PC-3 (cell line): ENCODE data around the gene UMAD1. TPM values are rescaled to one million over a fixed set of nuclear protein-coding genes. Genes with fewer than 3 reads are reported as not detected.

Source experiments
- ATAC-seq: fragments of 200-7000 bp; cut with Tn5 transposase; 2 replicates; pipeline ENCODE4 v1.9.1; 2020; ENCODE audit warnings: mild to moderate bottlenecking, moderate library complexity
- BruUV-seq: library from RNA; stranded (reverse); fragments of 400-500 nt; replicated peaks from 2 replicates; lab custom pipeline; 2021; lab: Mats Ljungman, UMichigan
- CTCF ChIA-PET: fragments of 300-600 bp; sonication (Branson Sonifier 250); formaldehyde crosslinking; loops from one replicate; lab custom pipeline; 2022; ENCODE audit warnings: antibody characterized with exemption; lab: Charles Lee
- POLR2A ChIA-PET: fragments of 300-600 bp; sonication (Branson Sonifier 250); formaldehyde crosslinking; loops from one replicate; lab custom pipeline; 2022; ENCODE audit warnings: antibody characterized with exemption; ENCODE audit not compliant: unreplicated experiment; lab: Charles Lee
- DNase-seq: peaks from one replicate; pipeline ENCODE4 v3.0.0-alpha.2; 2015
- H2AFZ ChIP-seq: fragments of 300-600 bp; sonication (generic); 2 replicates; pipeline ENCODE4 v1.6.0; 2016; ENCODE audit warnings: antibody characterized with exemption, low read length
- H3F3A ChIP-seq: fragments of 300-600 bp; sonication (generic); one replicate; pipeline ENCODE4 v1.6.0; 2017; ENCODE audit warnings: antibody characterized with exemption, low read length, control low read depth, mild to moderate bottlenecking; ENCODE audit not compliant: unreplicated experiment
- H3K27ac ChIP-seq: fragments of 300-600 bp; sonication (generic); 2 replicates; pipeline ENCODE4 v1.5.1; 2016; ENCODE audit warnings: mild to moderate bottlenecking, low read length
- H3K27me3 ChIP-seq: fragments of 300-600 bp; sonication (generic); 2 replicates; pipeline ENCODE4 v1.6.1; 2016; ENCODE audit warnings: low read length, mixed read lengths
- H3K36me3 ChIP-seq: fragments of 300-600 bp; sonication (generic); 2 replicates; pipeline ENCODE4 v1.6.1; 2016; ENCODE audit warnings: low read depth, mixed run types, low read length, mixed read lengths
- H3K4me1 ChIP-seq: fragments of 300-600 bp; sonication (generic); 2 replicates; pipeline ENCODE4 v1.5.1; 2016; ENCODE audit warnings: low read length; ENCODE audit not compliant: insufficient read depth
- H3K4me2 ChIP-seq: fragments of 300-600 bp; sonication (generic); 2 replicates; pipeline ENCODE4 v1.6.0; 2016; ENCODE audit warnings: low read length
- H3K4me3 ChIP-seq: fragments of 300-600 bp; sonication (generic); 2 replicates; pipeline ENCODE4 v1.5.1; 2016; ENCODE audit warnings: mild to moderate bottlenecking, low read length, mixed read lengths
- H3K79me2 ChIP-seq: fragments of 300-600 bp; sonication (generic); 2 replicates; pipeline ENCODE4 v1.6.1; 2017; ENCODE audit warnings: low read length, mixed read lengths
- H3K9ac ChIP-seq: fragments of 300-600 bp; sonication (generic); 2 replicates; pipeline ENCODE4 v1.6.0; 2016; ENCODE audit warnings: mild to moderate bottlenecking, low read length
- H3K9me2 ChIP-seq: fragments of 300-600 bp; sonication (generic); replicated peaks from 2 replicates; pipeline ENCODE4 v1.6.1; 2016; ENCODE audit warnings: mixed run types, low read length, mixed read lengths
- H3K9me3 ChIP-seq: fragments of 300-600 bp; sonication (generic); 2 replicates; pipeline ENCODE4 v1.6.1; 2016; ENCODE audit warnings: low read length, mixed read lengths
- H4K20me1 ChIP-seq: fragments of 300-600 bp; sonication (generic); 2 replicates; pipeline ENCODE4 v1.6.1; 2016; ENCODE audit warnings: low read length, mixed read lengths
- CTCF ChIP-seq: fragments of 300-600 bp; sonication (generic); conservative IDR thresholded peaks from 2 replicates; pipeline ENCODE4 v1.5.1; 2017; ENCODE audit warnings: antibody characterized with exemption, low read depth, mild to moderate bottlenecking, low read length
- EZH2 ChIP-seq: fragments of 300-600 bp; sonication (generic); IDR thresholded peaks from one replicate; pipeline ENCODE4 v1.6.1; 2017; ENCODE audit warnings: antibody characterized with exemption, mild to moderate bottlenecking, low read length; ENCODE audit not compliant: unreplicated experiment
- EZH2phosphoT487 ChIP-seq: fragments of 300-600 bp; sonication (generic); IDR thresholded peaks from 2 replicates; pipeline ENCODE4 v1.6.1; 2018; ENCODE audit warnings: mild to moderate bottlenecking, antibody characterized with exemption, low read length, borderline replicate concordance
- intact Hi-C: fragments of 100-400 bp; cut with micrococcal nuclease; formaldehyde crosslinking; loops from 2 replicates; pipeline ENCODE4 v1.9.0; 2023
- total RNA-seq: library from RNA; depleted of rRNA; stranded (reverse); fragments of >200 nt; gene quantifications from 2 replicates; pipeline ENCODE4 v1.2.3, GENCODE V29; 2014

Gene UMAD1
- total RNA-seq, 1 experiment from 2014 or later: 8.9 TPM

- CTCF ChIA-PET: no interaction called here
- no peak overlapping the region for H3K27ac ChIP-seq
- POLR2A ChIA-PET: no interaction called here
Observed at GRCh38 chr7:7671361-7671760, 30.8 kb downstream of the UMAD1 start.

DNA sequence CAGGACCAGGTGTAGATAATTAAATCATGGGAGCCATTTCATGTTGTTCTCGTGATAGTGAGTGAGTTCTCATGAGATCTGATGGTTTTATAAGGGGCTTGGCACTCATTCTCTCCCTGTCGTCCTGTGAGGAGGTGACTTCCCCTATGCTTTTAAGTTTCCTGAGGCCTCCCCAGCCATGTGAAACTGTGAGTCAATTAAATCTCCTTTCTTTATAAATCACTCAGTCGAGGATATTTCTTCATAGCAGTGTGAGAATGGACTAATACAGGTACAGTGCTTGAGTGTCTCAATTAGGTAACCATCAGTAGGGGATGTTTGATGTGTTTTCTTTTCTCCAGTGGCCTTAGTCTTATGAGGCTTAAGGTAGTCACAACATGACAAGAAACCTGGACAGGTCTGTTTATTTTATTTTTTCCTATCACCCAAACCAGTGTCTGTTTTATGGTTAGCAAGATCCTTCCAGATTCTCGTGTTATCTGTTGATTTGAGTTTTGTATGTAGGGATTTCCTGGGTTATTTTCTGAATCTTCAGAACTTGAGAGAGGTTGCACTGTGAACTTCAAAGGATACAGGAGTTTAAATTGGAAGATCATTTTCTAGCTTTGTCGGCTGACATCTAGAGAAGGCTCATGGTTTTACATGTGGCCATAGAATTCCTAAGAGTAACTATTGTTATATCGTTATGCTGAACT is 32.1 kb downstream of the UMAD1 start:
- TF ChIP-seq EZH2phosphoT487: no peak
- TF ChIP-seq EZH2: no peak
- no peak for TF ChIP-seq CTCF
- DNase-seq (no peak), ATAC-seq (no peak)
- BruUV-seq: no TSS peak
- H3K36me3 ChIP-seq: no peaks in the 10 kb centered on the region
- H3K9ac ChIP-seq: no peak overlapping the region
- intact Hi-C loops: no loop called here
- H4K20me1 ChIP-seq: no peaks in the 10 kb centered on the region
- H3K27ac ChIP-seq: no peak overlapping the region
- no peaks in the 10 kb centered on the region for H3F3A ChIP-seq
- no peaks in the 10 kb centered on the region for H3K4me1 ChIP-seq
- no peak overlapping the region for H3K4me3 ChIP-seq
- CTCF ChIA-PET: no interaction called here
- no peaks in the 10 kb centered on the region for H3K79me2 ChIP-seq
- H3K9me3 ChIP-seq: no peaks in the 10 kb centered on the region
- POLR2A ChIA-PET: no interaction called here
- no peak overlapping the region for H3K4me2 ChIP-seq
- H3K9me2 ChIP-seq: no peaks in the 10 kb centered on the region
- no peaks in the 10 kb centered on the region for H3K27me3 ChIP-seq
- H2AFZ ChIP-seq: no peak overlapping the region

More at GRCh38 chr7:7671361-7671760, 30.8 kb downstream of the UMAD1 start:
- Histone ChIP-seq H3K4me3 (no peak overlapping the region), H3K27me3 (no peaks in the 10 kb centered on the region), H3K9me3 (no peaks in the 10 kb centered on the region), H3K9me2 (no peaks in the 10 kb centered on the region), H3K4me1 (no peaks in the 10 kb centered on the region), H3F3A (no peaks in the 10 kb centered on the region), H3K79me2 (no peaks in the 10 kb centered on the region), H3K9ac (no peak overlapping the region), H3K36me3 (no peaks in the 10 kb centered on the region), H3K4me2 (no peak overlapping the region), H2AFZ (no peak overlapping the region), H4K20me1 (no peaks in the 10 kb centered on the region)
- DNase-seq (no peak), ATAC-seq (no peak)
- no TSS peak for BruUV-seq
- TF ChIP-seq EZH2: no peak
- TF ChIP-seq CTCF: no peak
- TF ChIP-seq EZH2phosphoT487: no peak
- intact Hi-C loops: no loop called here

GRCh38 chr7:7673240-7673550 is 32.6 kb downstream of the UMAD1 start:
- no peaks in the 10 kb centered on the region for H3K79me2 ChIP-seq
- ATAC-seq: no peak
- H3K9ac ChIP-seq: no peak overlapping the region
- H3K27me3 ChIP-seq: no peaks in the 10 kb centered on the region
- no peak overlapping the region for H3K27ac ChIP-seq
- intact Hi-C loops: no loop called here
- DNase-seq: no peak
- ChIA-PET CTCF (no interaction called here), POLR2A (no interaction called here)
- H3K4me3 ChIP-seq: no peak overlapping the region
- no peaks in the 10 kb centered on the region for H3F3A ChIP-seq
- H3K9me3 ChIP-seq: no peaks in the 10 kb centered on the region
- H3K36me3 ChIP-seq: no peaks in the 10 kb centered on the region
- H3K9me2 ChIP-seq: no peaks in the 10 kb centered on the region
- H4K20me1 ChIP-seq: no peaks in the 10 kb centered on the region
- H2AFZ ChIP-seq: no peak overlapping the region
- H3K4me1 ChIP-seq: no peaks in the 10 kb centered on the region
- no TSS peak for BruUV-seq
- no peak overlapping the region for H3K4me2 ChIP-seq
- TF ChIP-seq CTCF (no peak), EZH2 (no peak), EZH2phosphoT487 (no peak)
